ENCODE measurements around the gene CORO2A. TPM values are rescaled to one million over a fixed set of nuclear protein-coding genes. Genes with fewer than 3 reads are reported as not detected.

The CORO2A gene
- total and polyA plus RNA-seq, 10 of the 15 experiments (the other 5 are each of a cell fraction or from before 2014, with no cell fraction given) = 1.0 to 5.3 (median 3.5) TPM

- TF ChIP-seq SMAD1 (IDR thresholded peaks at IDR 0.05; ENCODE audit: low read depth, partially characterized antibody) = no peak
- TF ChIP-seq BCL11A (IDR thresholded peaks at IDR 0.05; ENCODE audit: low read depth, low read length) = no peak
Observed at GRCh38 chr9:98154678-98155077, 37.8 kb downstream of the CORO2A start (continued).

- Histone ChIP-seq H3K79me2 (ENCODE audit: control insufficient read depth, insufficient read depth, low read length) (no peaks in the 10 kb centered on the region), H3K4me2 (ENCODE audit: control insufficient read depth, insufficient read depth) (no peak overlapping the region), H3K27ac (ENCODE audit: control insufficient read depth, insufficient read depth) (no peak overlapping the region), H3K36me3 (ENCODE audit: control insufficient read depth in 2 of 2, insufficient read depth in 2 of 2, low read length in 1 of 2) (no peaks in the 10 kb centered on the region), H3K9me3 (replicated peaks; ENCODE audit: control insufficient read depth, insufficient read depth, low read length) (no peaks in the 10 kb centered on the region), H4K20me1 (ENCODE audit: control insufficient read depth, insufficient read depth) (no peaks in the 10 kb centered on the region), H3K27me3 (replicated peaks in 1 of 2; ENCODE audit: control insufficient read depth in 2 of 2, insufficient read depth in 2 of 2, low read length in 1 of 2) (no peaks in the 10 kb centered on the region), H3K9ac (ENCODE audit: control insufficient read depth, insufficient read depth, low read length) (no peak overlapping the region), H2AFZ (ENCODE audit: control insufficient read depth, low read depth, low read length) (no peak overlapping the region), H3K4me1 (ENCODE audit: control insufficient read depth, insufficient read depth, low read length) (no peaks in the 10 kb centered on the region), H3K4me3 (no peak overlapping the region)
- BruUV-seq (replicated peaks) = no TSS peak
- ATAC-seq (no peak), FAIRE-seq (no peak), DNase-seq (ENCODE audit: low read depth, low spot score) (no peak)
- TF ChIP-seq NFIC (IDR thresholded peaks at IDR 0.05; ENCODE audit: low read depth, low read length) = no peak
- TF ChIP-seq BCLAF1 (IDR thresholded peaks at IDR 0.05) = no peak
- intact Hi-C loops (cut with micrococcal nuclease; ENCODE audit: unreplicated experiment) = no loop called here
- ChIA-PET POLR2A (no interaction called here), CTCF (interaction anchor here (0.6 kb wide), 1 partner anchor 14 kb away, joined by 3 read pairs; no protein-coding TSS in a partner anchor), RAD21 (ENCODE audit: unreplicated experiment) (no interaction called here), SMC1A (ENCODE audit: uncharacterized antibody, unreplicated experiment) (no interaction called here)
- in situ Hi-C loops (cut with MboI) = no loop called here
Observed at GRCh38 chr9:98152526-98152925, 39.9 kb downstream of the CORO2A start.
